GM12892 (cell line): ENCODE measurements around the gene NPAS3.

Source experiments
- POLR2A ChIP-seq: IDR thresholded peaks from 2 replicates; pipeline ENCODE4 v1.6.1; 2011; ENCODE audit warnings: low read depth, low read length, control low read depth
- POLR2AphosphoS5 ChIP-seq: IDR thresholded peaks from 2 replicates; pipeline ENCODE4 v1.6.1; 2011; ENCODE audit warnings: low read depth, low read length, control low read depth
- TAF1 ChIP-seq: IDR thresholded peaks from 2 replicates; pipeline ENCODE4 v1.6.1; 2011; ENCODE audit warnings: low read depth, mild to moderate bottlenecking, control low read depth, low read length, borderline replicate concordance

- no peak for TF ChIP-seq TAF1
- no peak for TF ChIP-seq POLR2A
- no peak for TF ChIP-seq POLR2AphosphoS5
These were observed 582.5 kb downstream of the NPAS3 start for GRCh38 chr14:33521192-33521591.
